GF-D8 (cell line): ENCODE results near the gene DPH5.
"Not testable (repeated sequence)": the region's sequence is repeated elsewhere in the genome, so short reads cannot be mapped to it uniquely, and the experiment has no call there.

Source experiments
- DNase-seq: peaks from one replicate; lab custom pipeline; 2025; lab: John Stamatoyannopoulos, UW

DPH5 gene, protein sequence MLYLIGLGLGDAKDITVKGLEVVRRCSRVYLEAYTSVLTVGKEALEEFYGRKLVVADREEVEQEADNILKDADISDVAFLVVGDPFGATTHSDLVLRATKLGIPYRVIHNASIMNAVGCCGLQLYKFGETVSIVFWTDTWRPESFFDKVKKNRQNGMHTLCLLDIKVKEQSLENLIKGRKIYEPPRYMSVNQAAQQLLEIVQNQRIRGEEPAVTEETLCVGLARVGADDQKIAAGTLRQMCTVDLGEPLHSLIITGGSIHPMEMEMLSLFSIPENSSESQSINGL

DNA sequence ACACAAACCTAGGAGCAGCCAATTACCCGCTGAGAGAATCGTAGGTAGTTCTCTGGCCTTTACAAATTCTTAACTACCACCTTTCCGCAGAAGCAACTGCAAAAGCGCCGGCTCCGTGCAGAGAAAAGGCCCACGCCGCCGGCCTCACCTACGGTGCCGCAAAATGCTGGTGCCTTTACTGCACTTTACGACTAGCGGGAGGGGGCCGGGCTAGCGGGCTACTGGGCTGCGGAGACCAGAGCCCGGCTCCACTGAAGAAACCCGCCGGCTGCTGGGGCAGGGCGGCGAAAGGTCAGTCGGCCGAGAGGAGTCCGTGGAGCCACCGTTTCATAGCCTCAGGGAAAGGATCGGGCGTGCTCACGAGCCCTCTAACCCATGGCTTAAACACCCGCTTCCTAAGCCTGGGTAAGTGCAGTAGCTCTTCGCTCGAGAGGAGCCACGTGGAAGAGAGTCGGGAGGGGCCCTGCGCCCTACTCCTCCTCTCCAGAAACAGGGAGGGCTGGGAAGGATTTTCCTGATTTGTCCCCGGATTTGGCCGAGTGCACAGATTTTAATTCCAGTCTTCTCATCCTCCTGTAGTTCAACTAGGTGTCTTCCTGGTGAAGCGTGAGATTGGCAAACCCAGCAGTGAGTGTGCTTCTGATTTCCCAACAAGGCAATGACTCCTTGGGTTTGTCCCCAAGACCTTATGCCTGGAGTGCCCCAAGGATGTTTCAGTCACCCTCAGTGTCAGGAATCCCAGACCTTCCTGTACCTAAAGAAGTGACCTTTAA lies at the start of gene DPH5:
Gene DPH5, minus strand, starts transcription at position 128 of the 773 bp plus-strand sequence. CDS start 341 bp downstream, outside the sequence.
- DNase-seq = peak; percentile 56

DNA sequence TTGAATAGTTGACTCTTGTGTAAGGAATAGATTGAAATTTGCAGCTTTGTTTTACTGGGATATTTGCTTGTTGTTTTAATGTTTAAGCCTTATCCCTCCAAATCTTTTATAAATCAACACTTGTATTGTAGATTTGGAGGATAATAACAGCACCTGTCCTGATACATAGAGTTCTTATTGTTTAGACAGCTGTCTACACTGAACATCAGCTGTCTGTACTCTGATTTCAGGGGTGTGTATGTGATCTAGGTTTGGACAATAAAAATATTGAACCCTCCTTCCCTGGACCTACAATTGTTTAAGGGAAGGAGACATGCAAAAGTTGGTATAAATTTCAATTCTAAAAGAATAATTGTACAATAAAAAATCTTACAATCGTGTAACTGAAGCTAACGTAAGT lies 48.3 kb upstream of the DPH5 start:
- DNase-seq = no peak

DNA sequence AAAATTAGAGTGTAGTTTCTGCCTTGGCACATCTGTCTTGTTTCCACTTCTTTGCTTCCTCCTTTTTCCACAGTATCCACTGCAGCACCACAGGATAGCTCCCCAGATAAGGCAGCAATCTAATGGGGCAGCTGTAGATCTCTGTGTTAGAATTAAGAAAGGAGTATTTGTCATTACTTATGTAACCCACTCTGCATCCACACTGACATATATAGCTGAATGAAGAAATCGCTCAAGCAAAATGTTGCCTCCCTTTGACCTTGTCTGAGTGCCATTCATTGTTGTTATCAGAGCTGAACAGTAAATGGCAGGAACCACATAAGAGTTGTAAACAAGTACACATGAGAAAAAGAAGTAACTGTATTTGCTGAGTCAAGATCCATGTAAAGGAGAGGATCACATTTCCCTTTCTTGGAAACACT lies 45.9 kb upstream of the DPH5 start:
- DNase-seq = no peak

DNA sequence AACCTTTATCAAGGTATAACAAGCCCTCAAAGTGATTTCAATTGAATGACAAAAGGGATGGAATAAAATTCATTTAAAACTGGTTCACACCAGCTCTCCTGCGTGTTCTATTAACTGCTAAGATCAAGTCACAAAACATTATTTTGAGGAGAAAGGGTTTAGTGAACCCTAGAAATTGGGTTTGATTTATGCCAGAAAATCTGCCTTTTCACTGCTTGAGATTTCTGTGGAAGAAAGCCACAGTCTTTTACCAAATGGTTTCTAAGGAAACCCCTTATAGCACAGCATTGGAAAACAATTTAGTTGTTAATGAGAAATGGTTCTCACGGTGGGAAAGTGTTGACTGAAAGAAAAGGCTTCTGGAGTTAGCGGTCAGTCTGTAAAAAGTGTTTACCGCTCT lies 43.6 kb upstream of the DPH5 start:
- DNase-seq = no peak

DNA sequence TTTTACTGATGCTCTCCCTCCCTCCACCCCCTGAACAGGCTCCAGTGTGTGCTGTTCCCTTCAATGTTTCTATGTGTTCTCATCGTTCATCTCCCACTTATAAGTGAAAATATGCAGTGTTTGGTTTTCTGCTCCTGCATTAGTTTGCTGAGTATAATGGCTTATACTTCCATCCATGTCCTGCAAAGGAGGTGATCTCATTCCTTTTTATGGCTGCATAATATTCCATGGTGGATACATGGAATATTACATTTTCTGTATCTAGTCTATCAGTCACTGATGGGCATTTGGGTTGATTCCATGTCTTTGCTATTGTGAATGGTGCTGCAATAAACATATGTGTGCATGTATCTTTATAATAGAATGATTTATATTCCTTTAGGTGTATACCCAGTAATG lies 41.4 kb upstream of the DPH5 start:
- not testable (repeated sequence) for DNase-seq

DNA sequence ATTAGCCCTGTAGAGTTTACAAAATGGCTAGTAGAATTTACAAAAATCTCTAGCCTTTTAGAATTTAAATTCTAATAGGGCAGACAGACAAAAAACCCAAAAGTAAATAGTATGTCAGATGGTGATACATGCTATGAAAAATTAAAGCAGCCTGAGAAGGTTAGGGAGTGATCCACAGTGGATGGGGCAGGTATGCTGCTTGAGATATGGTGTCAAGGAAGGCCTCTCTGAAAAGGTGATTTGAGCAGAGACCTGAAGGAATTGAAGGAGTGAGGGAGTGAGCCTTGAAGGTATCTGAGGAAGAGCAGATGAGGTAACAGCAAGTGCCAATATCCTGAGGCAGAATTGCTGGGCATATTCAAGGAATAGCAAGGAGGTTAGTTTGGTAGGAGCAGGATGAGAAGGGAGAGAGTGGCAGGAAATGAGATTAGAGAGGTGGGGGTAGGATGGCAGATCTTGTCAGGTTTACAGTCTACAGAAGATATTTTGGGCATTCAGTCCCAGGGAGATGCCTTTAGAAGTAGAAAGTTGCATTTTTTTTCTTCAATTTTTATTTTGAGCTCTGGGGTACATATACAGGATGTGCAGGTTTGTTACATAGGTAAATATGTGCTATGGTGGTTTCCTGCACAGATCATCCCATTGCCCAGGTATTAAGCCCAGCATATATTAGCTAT lies 40.8 kb upstream of the DPH5 start:
- DNase-seq = no peak

DNA sequence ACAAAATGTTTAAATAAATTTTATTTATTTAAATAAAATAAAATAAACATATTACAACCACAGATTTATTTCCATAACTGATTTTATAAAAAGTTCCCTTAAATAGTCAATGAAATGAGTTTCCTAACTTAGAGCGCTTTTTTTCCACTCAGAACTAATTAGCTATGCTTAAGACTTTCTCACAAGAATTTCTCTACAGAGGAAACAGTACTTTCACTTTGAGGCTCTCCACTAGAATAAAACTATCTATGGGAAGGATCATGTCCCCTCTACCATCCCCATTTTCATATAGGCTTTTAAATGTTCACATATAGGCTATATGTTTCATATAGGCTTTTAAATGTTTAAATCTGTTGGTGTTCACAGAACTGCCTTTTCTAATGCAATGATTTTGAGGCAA lies 40.0 kb upstream of the DPH5 start:
- no peak for DNase-seq

DNA sequence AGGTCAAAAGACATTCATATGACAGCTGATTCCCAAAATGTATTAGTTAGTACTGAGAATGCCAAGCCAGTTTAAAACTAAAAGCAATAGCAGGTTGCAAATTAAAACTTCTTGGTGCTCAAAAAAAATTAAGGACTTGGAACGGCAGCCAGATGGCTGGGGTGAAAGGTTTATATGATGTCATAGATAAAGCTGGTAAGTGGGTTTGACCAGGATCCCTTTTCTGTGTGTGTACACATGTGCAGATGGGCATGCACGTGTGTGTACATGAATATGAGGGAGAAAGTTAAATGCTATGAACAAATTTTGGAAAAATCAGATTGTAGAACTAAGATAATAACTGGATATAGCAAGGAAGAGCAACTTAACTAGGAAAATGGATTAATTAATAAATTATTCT lies 39.1 kb upstream of the DPH5 start:
- no peak for DNase-seq

DNA sequence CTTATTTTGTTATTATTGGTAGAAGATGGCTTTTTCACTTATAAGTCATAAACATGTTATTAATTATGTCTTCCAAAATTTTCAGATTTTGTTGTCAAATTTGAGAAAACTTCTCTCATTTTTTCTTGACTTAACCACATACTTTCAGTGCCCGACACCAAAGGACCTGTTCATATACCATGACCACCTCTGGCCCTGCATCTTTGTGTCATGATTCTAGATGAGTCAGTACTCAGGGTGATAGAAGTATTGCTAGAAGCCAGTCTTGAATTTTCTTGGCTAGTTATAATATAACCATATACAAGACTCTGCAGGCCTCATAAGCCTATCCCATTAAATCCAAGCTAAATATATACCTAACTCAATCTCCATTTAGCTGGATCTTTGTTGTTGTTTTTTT lies 35.4 kb upstream of the DPH5 start:
- no peak for DNase-seq

DNA sequence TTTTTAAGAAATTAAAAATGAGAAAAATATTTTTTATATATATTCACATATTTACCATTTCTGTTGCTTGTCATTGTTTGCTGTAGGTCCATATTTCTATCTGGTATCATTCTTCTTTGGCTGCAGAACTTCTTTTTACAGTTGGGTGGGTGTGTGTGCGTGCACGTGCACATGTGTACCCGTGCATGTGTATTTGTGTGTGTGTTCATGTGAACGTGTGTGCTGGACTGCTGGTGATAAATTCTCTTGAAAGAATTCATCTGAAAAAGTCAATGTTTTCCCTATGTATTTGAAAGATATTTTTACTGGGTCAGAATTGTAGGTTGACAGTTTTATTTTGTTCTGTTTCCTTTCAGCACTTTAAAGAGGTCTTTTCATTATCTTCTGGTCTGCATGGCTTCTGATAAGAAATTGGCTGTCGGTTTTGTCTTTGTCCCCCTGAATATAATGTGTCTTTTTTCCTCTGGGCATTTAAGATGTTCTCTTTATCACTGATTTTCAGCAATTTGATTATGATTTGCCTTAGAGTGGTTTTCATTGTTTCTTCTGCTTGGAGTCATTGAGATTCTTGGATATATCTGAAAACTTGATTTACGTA lies 34.5 kb upstream of the DPH5 start:
- no peak for DNase-seq

DNA sequence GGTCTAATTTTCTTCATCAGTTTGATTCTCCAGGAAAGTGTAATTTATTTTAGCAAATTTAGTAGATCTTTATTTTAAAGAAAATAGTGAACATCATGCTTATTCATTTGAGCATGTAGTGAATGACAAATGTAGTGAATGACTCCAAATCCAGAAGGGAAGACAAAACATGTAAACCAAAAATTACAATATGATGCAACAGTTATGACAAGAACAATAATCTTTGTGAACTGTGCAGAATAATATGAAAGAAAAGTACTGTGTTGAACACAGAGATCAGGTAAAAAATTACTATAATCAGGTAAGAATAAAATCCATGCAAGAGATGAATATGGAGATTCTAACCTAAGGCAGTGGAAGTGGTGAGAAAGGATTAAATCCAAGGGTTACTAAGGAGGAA lies 30.0 kb upstream of the DPH5 start:
- no peak for DNase-seq

DNA sequence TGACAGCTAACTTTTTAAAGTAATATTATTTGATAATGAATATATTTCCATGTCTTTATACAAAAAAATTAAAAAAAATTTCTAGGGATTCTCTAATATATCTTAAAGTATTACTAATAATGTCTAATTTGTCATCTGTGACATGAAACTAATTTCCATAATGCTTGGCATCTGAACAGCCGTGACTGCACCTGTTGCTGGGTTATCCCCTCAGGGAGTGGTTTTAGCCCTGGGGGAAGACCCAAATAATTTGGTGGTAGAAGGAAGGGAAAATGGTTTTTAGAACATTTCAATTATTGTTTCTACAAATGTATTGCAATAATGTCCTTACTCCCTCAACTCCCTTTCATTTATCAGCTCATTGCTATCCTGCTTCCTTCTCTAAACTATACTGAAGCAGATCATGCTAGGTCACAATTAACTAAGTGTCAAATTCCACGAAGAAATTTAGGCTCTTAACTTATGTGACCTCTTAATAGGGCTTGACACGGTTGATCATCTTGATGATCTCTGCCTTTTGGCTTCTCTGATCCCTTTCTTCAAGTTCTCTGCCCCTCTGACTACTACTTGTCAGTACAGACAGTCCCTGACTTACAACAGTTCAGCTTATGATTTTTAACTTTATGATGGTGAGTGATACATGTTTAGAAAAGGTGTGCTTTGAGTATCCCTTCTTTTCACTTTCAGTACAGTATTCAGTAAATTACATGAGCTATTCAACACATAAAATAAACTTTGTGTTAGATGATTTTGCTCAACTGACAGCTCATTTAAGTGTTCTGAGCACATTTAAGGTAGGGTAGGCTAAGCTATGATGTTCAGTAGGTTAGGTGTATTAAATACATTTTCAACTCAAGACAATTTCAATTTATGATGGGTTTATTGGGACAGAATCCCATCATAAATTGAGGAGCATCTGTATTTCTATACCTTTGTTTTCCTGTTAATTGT lies 26.4 kb upstream of the DPH5 start:
- DNase-seq = no peak

DNA sequence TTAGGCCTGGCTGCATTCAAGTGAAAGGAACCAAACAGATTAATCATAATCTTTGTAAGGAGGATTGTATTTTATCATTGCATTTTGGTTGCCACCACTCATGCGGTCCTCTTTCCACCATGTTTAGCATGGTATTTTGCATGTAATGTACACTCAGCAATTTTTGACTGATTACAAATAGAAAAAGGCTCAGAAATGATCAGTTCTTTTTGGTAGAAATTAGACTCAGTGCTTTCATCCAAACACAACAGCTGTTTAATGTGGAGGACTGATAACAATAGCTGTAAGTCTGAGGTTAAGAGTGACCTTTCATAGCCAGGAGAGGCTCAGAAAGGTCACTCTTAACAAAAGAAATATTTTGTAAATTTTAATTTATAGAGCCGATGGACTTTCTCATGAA lies 25.3 kb upstream of the DPH5 start:
- DNase-seq = no peak

DNA sequence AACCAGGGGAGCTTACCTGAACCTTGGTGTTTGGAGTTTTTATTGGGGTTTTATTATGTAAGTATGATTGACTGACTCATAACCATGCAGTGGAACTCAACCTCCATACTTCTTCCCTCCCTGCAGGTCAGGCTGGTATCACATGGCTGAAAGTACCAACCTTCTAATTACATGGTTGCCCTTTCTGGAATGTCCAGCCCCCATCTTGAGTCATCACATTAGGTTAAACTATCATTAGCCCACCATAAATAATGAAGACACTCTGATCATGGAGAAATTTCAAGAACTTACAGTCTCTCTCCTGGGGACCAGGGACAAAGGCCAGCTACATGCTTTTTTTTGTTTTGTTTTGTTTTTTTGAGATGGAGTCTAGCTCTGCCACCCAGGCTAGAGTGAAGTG lies 19.2 kb upstream of the DPH5 start:
- DNase-seq = no peak

DNA sequence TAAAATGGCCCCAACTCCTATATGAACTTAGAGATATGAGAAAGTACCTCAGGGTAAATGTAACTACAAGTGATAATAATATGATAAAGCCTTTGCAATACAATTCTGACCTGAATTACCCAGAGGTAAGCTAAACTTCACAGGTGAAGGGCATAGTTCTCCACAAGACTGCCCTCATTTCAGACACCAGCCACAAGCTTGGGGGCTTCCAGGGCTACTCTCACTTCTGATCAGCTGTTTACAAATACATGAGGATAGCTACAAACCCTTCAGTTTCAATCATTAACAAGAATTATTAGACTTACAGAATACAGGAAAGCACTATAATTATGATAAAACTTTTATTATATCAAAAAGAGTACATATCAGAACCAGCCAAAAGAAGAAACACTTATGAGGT lies 18.7 kb upstream of the DPH5 start:
- DNase-seq = no peak

DNA sequence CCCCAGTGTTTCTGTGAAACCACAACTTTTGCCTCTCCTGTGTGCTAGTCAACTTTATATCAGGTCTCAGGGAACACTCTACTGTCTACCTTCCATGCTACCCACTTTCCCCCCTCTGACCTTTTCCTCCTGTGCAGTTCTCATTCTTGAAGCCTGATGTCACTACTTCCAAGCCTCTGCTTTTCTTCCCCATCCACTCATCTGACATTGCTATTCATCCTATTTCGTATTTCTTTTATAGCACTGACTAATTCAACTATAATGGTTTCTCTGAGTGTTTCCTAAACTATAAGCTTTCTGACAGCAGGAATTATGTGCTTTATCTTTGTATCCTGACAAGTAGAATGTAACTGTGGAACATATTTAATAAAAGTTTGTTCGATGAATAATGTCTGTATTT lies 18.2 kb upstream of the DPH5 start:
- DNase-seq = no peak

DNA sequence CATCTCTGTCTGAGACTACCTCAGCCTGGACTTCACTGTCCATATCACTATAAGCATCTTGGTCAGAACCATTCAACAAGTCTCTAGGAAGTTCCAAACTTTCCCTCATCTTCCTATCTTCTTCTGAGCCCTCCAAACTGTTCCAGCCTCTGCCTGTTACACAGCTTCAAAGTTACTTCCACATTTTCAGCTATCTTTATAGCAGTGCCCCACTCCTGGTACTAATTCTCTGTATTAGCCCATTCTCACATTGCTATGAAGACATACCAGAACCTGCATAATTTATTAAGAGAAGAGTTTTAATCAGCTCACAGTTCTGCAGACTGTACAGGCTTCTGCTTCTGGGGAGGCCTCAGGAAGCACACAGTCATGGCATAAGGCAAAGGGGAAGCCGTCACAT lies 15.7 kb upstream of the DPH5 start:
- DNase-seq = no peak

DNA sequence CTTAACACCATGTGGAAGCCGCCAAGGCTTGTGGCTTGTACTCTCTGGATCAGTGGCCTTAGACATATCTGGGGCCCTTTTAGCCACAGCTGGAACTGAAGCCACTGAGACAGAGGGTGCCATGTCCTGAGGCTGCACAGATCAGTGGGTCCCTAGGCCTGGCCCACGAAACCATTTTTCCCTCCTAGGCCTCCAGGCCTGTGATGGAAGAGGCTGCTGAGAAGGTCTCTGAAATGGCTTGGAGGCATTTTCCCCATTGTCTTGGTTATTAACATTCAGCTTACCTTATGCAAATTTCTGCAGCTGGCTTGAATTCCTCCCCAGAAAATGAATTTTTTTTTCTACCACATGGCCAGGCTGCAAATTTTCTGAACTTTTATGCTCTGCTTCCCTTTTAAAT lies 15.1 kb upstream of the DPH5 start:
- no peak for DNase-seq

DNA sequence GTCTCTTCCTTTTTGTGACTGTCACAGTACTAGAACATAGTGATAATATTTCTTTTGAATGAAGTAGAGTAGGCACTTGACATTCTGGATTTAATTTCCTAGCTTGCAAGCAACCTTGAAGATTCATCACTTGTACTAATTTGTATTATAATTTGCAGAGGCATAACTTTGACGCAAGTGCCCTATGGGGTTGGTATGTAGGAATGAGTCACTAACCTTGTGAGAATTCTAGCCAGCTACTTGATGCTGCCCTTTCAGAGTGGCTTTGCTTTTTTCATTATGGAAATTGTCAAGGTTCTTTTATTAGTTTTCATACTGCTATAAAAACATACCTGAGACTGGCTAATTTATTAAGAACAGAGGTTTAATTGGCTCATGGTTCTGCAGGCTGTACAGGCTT lies 13.7 kb upstream of the DPH5 start:
- no peak for DNase-seq

DNA sequence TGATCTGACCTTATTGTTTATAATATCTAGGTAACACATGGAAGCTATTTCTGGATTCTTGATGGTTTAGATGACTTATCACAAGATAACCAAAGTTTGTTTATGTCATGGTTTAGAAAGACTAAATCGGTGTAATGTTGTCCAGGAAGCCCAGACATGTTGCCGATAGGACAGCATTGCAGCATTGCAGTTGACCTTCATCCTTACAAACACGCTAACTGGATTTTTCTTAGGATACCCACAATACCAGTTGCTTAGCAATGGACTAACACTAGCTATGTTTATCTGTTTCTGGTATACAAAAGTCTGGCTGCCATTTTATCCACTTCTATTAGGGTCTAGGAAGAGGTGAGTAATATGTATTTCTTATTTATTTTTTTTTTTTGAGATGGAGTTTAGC lies 11.7 kb upstream of the DPH5 start:
- no peak for DNase-seq

DNA sequence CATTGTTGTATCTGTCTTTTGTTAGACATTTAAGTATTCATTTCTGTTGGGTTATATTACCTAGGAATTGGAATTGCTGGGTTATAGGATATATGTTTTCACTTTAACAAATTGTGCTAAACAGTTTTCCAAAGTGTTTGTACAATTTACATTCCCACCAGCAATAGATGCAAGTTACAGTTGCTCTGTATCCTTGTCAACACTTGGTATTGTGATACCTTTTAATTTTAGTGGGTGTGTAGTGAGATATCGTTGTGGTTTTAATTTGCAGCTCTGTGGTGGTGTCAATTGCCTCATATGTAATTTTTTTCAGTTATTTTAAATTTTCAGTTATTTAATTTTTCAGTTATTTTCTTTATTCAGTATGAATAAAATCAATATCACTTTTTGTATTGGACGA lies 7.4 kb upstream of the DPH5 start:
- no peak for DNase-seq

DNA sequence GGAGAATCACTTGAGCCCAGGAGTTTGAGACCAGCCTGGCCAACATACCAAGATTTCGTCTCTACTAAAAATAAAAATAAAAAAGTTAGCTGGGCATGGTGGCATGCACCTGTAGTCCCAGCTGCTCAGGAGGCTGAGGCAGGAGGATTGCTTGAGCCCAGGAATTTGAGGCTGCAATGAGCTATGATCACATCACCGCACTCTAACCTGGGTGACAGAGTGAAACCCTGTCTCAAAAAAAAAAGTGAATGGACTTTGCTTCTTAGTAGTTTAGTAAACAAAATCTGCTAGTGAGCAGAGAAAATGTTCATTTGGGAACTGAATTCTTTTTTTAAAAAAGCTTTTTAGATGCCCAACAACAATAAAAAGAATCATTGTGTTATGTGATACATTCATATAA lies 6.5 kb upstream of the DPH5 start:
- not testable (repeated sequence) for DNase-seq
